C1 segment of cervical spinal cord (tissue), 14 donors: ENCODE data around the gene CDK1.

Experiments used
- DNase-seq, 14 donors: peaks; one replicate each; lab custom pipeline; 2025; lab: John Stamatoyannopoulos, UW

The CDK1 gene

DNA sequence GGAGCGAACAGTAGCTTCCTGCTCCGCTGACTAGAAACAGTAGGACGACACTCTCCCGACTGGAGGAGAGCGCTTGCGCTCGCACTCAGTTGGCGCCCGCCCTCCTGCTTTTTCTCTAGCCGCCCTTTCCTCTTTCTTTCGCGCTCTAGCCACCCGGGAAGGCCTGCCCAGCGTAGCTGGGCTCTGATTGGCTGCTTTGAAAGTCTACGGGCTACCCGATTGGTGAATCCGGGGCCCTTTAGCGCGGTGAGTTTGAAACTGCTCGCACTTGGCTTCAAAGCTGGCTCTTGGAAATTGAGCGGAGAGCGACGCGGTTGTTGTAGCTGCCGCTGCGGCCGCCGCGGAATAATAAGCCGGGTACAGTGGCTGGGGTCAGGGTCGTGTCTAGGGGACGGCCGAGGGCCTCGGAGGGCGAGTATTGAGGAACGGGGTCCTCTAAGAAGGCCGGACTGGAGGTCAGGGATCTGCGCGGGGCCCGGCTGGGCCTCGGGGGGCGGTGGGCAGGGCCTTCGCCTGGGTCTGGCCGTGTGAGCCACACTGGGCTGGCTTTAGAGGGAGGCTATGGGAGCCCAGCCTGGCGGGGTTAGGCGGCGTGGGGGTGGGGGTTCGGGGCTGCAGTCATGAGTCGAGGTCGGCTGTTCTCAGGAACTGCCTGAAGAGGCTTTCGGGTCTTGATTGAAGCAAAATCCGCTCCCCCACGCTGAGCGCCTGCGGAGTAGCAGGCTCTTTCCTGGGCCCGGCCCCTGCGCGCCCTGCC lies at the start of gene CDK1:
TSS of gene CDK1 (plus strand) at position 265 of the 757 bp plus-strand sequence. CDS start 1,688 bp downstream, outside the sequence.
- peak; percentile 50 to 96 (median 92) for DNase-seq

DNA sequence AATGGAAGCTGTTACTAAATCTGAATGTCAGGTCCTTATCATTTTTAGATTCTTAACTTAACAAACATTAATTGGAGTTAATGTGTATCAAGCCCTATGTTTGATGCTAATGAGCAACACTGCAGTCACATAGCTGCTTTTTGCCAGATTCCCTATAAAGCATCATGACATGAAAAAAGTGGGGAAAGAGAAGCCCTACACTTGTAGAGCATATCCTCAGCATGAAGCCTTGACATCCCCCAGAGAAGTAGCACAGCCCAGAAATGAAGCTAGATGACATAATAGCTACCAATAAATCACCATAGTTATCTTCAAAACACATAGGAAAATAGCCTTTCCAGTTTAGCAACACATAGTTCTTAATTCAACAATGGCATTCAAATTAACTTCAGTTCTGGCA lies 49.2 kb upstream of the CDK1 start:
- DNase-seq, result no peak

DNA sequence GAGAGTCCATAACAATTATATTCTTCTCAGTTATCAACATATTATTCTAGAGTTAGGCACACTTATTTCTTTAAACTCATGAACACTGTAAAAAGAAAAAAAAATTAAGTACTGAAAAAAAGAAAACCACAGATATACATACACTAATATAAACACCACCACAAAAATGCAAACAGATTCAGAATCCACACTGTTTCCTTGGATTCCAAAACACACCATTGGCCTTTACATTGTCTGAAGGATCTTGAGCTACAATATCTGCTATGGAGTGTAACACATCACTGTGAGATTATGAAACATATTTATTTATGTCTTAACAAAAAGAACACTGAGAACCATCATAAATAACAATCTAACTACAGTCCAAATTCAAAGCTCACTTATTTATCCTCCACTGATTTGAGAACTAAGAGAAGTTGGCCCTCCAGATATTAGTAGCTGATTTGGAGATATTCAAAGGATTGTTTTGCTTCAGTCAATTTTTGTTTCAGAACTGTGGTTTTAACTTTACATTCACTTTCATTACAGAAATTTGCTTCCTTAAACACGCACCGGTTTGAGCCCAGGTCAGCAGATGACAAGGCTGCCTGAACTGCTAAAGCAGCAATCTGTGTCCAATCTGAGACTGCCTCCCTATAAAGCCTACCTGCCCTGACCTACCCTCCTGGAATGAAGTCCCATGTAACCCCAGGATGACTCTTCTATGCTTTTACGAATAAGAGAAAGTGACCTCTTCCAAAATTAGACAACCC lies 47.0 kb upstream of the CDK1 start:
- no peak for DNase-seq

DNA sequence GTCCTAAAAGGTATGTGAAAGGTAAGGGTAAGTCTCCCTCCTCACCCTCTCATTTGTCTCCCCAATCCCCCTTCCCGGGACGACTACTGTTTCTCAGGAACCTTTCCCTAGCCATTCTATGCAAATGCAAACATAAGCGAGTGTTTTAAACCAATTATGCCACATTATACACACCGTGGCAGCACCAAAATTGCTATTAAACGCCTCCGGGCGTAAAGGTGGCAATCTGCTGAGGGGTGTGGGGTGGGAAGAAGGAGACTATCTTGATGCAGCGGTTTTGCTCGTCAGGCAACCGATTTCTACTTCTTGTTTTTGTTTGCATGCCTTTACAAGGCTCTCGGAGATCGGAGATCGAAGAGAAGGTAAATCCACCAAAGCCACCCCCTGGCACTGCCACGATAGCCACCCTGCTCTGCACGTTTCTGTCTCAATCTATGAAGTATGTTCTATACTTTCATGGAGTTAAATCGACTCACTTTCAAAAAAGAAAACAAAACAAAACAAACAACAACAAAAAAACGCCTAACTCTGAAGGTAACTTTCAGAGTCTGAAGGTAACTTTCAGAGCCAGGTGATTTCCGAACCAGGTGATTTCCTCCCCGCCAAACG lies 46.0 kb upstream of the CDK1 start:
- no peak for DNase-seq

DNA sequence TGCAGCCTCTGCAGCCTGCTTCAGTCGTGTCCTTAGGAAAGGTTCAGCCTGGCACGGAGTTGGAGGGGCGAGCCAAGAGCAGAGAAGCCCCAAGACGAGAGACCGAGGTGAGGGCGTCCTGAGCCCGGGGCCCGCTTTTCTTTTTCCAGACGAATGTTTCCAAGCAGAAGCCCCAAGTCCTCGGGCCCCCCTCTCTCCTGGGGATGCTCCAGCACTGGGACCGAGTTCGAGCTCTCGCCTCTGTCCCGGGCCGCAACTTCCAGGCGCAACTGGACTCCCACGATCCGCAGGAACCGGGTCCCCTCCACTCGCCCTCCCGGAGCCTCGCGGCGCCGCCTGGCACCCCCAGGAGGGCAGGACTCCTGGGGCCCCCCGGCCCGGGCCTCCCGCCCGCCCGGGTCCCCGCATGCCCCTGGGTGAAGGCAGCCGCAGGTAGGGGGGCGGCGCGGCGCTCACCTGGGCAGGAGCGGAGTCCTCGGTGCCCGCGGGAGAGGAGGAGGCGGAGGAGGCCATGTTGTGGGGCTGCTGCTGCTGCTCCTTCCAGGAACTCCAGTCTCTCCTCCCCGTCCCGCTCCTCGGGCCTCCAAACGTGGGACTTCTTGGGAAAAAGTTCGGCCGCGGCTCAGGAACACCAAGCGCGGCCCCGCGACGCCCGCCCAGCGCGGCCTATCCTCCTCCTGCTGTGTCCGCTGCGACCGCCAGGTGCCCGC lies 45.3 kb upstream of the CDK1 start:
- DNase-seq, result peak in 1 of 14 donors; percentile 1

DNA sequence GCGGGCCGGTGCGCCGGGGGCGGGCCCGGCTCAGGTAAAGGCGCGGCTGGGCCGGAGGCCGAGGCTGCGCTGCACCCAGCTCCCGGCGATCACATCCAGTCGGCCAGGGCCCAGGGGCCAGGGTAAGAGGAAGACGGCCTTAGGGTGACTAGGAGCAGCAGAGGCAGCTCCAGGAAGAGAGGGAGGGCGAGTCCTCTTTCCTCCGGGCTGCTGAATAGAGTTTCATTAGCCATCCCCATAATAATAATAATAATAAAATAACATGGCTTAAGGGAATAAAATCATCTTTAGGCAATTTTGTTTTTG lies 44.8 kb upstream of the CDK1 start:
- DNase-seq, result no peak

DNA sequence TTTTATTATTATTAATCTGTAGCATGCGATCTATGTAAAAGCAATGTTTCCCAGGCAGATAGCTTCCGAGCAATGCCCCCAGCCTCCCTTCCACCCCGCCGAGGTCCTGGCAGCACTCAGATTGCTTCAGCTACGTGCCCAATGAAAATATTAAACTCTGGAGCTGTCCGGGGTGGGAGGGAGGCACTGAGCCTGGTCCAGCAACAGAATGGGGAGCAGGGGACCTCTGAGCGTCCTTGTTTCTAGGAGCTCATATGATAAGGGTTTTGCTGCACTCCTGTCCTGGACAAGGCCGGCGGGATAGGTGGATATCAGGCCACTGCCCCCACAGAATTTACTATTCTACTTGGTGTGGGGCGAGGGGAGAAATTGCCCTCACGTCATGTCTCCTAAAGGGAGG lies 44.5 kb upstream of the CDK1 start:
- DNase-seq, result no peak

DNA sequence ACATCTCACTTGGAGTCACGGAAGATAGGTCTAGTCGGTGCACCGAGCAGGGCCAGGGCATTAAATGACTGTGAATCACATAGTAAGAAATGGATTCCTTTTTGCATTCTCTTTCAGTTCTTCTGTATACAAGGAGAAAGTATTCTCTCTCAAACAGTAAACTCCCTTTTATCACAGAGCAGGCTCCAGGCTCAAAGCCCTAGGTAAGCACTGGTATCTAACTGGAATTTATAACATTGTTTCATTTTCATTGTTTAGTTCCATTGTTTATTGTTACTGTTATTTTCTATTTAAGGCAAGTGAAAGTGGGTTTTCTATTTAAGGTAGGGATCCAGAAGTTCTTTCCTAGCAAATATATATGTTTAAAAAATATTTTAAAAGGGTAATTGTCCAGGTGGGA lies 44.1 kb upstream of the CDK1 start:
- no peak for DNase-seq

DNA sequence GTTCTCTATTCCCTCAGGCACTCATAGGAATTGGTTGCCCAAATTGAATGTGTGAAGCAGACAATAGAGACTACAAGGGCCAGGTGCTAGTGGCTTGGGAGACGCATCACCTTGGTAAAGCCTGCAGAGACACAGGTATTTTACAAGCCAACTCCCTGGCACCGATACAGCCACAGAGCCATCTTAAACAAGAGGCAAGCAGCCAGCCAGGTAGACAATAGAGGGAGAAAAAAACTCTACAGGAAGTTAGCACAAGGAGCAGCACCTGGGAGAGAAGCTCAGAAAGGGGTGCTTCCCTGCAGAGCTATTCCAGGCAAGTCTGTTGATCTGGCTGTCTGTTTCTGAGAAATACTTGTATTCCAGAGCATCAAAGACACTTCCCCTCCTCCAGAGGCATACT lies 43.0 kb upstream of the CDK1 start:
- DNase-seq, result no peak

DNA sequence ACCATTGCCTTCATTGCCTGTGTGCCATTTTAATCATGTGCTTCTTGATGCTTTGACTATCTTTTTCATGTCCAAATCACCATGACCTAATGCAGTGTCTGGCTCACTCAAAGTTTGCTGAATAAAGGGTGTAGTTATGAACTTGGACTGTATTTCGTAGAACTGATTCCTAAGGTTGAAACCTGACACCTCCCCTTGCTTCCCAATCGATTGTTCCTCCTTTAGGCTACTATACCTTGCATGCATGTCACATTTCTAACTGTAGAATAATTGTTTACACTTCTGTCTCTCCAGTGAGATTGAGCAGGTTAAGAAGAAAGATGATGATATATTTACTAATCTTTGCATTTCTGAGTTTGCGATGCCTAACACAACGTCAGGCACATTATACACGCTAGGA lies 41.0 kb upstream of the CDK1 start:
- DNase-seq, result no peak

DNA sequence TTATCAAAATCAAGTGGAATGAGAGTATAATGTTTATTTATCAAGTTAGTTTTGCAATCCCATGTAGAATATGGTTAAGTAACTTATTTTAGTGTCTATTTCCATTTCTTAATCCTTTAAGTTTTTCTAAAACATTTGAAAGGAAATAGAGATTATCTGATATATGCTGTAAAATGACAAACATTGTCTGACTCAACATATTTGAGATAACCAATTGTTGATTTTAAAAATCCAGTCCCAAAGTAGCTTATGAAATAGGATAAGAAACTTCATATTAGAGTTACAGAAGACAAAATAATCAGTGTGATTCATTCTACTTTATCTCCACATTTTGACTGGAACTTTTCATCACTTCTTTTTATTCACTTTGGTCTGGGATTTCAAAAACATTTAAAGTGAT lies 38.7 kb upstream of the CDK1 start:
- no peak for DNase-seq

DNA sequence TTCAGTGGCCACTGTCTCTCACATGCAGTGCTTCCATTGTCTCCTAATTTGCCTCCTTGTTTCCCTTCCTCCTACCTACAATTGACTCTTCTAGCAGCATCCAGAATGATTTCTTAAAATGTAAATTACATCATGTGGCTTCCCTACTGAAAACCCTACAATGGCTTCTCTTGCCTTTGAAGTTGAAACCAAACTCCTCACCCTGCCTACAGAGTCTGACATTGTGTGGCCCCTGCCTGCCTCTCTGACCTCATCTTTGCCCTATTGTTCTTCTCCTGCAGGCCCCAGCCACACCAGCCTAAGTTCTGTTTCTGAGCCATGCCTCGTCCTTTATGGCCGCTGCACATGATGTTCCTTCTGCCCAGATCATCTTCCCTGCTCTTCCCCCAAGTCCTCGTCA lies 35.8 kb upstream of the CDK1 start:
- DNase-seq, result no peak

DNA sequence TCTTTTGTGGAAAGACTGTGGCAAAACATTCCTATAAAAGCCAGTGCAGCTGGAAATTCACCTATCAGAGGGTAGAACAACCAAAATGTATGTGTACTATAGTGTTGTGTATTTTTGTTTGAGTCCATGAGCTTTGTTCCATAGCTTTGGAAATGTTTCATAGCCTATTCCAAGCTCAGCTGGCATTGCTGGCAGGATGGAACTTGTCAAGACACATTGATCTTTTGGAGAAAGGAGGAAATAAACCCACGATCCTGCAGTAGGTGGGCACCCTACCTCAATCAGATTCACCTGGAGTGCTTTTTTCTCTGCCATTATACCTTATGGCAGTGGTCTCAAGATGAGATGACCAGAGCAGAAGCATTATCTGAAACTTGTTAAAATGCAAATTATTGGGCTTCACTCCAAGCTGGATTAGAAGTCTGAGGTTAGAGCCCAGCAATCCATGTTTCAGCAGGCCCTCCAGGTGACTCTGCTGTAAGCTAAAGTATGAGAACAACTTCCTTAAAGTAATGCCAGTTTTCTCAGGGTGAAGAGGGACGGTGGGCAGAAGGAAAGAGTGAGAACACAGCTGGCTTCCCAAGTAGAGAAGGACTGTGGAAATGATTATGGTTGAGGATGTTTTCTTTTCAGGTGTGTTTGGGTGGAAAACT lies 30.3 kb upstream of the CDK1 start:
- DNase-seq, result no peak

DNA sequence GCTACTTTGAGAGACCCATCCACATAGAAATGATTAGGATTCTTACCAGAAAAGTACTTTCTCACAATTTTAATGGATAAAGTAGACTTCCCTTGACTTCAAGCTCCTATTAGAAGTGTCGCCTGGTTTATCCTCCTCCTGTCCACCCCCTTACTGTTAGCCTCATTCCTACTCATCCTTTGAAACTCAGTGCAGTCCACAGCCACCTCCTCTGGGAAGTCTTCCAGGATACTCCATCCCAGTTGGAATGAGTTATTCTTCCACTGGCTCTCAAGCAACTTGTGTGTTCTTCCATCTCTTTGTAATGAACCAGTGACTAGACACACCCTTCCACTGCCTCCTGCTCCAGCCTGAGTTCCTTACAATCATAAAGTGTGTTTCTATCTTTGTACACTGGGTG lies 25.1 kb upstream of the CDK1 start:
- DNase-seq, result no peak

DNA sequence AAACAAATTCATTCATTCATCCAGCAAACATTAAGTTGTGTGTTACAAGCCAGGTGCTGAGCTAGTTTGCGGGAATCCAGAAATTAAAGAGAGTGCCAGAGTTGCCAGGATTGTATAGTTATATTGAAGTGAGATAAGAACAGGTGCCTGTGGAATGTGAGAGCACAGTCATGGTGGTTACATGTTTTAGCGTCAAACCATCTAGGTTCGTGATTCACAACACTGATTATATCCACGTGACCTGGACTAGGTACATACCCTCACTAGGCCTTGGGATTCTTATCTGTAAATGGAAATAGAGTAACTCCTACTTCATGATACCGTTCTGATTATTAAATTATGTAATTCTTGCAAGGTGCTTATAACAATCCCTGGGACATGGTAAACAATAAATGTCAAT lies 24.5 kb upstream of the CDK1 start:
- DNase-seq, result no peak

DNA sequence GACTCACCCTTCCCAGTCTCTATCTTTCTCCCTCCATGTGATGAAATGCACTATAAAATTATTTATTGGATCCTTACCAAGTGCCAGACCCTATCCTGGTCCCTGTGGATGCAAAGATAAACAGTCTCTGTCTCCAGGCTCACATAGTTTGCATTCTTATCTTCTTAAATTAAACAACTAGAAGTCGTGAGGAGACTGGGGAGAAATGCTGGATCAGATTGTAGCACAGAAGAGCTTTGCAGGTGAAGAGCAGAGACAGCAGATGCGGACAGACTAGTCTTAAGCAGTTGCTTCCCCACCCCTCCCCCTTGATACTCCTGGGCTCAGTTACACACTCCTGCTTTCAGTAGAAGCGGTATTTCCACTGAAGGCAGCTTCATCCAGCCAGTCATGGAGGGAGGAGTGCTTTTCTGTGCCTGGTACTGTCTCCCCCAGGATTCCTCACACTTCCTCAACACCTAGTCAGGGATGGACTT lies 20.8 kb upstream of the CDK1 start:
- DNase-seq, result no peak

DNA sequence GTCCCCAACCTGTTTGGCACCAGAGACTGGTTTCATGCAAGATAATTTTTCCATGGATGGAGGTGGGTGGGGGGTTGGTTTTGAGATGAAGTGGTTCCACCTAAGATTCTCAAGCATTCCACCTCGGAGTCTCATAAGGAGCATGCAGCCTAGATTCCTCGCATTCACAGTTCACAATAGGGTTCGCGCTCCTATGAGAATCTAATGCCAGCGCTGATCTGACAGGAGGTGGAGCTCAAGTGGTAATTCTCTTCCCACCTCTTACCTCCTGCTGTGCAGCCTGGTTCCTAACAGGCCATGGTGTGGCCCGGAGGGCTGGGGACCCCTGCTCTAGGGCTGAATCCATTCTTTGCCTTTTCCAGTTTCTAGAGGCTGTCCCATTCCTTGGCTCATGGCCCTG lies 19.1 kb upstream of the CDK1 start:
- no peak for DNase-seq

DNA sequence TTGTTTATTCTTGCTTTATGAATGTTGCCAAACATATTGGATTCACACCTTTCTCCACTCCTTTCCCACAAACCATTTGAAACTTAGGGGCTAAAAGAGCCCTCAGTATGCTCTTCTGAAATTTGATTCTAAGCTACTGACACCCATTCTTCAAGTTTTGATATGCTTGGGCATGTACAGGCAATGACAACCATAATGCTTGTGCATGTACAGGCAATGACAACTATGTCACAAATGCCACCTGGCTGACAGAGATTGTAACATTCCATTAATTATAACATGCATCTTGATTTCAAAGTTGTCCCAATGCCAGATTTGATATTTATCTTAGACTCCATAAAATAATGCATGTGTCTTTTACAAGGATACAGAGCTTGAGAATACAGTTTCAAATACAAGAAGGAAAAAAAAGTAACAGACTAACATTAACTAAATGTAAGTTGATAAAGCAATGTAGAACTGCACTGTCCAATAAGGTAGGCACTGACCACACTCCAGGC lies 17.5 kb upstream of the CDK1 start:
- DNase-seq, result no peak

DNA sequence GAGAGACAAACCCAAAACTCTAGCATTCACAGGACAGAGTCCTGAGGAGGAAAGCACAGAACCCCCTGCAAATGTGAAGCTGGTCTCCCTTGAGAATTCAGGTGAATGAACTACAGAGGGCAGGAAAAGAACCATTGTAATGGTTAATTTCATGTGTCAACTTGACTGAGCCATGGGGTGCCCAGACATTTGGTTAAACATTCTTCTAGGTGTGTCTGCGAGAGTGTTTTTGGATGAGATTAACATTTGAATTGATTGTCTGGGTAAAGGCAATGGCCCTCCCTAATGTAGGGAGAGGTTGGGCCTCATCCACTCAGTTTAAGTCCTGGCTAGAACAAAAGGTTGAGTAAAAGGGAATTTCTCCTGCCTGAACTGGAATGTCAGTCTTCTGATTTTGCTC lies 15.7 kb upstream of the CDK1 start:
- no peak for DNase-seq

DNA sequence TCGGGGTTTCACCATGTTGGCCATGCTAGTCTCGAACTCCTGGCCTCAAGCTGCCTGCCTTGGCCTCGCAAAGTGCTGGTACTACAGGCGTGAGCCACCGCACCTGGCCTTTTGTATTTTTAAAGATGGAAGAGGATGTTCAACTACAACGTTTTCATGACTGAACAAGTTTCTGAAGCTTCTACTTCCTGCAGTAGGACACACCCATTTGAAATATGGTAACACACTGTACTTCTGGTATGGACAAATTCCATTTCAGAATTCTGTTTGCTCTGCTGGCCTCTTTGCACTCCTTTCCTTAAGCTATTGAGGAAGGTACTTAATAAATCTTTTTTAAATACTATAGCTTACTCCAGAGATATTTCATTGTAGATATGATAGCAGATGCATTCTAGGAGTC lies 10.9 kb upstream of the CDK1 start:
- DNase-seq, result no peak

DNA sequence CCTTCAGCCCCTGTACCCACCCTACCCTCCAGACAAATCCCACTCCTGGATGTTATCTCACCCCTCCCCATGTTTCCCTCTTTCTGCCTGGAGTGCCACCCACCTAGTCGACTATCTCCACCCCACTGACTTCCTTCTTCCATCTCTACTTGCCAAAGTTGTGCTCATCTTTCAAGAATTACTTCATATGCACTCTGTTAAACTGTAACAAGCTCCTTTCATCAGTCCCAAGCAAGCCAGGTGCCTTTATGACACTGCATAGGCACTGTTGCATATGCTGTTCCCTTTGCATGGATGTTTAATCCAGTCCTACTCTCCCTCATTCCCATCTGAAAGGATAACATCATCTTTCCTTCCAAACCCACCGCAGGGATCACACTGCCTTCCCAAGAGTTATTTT lies 8.9 kb upstream of the CDK1 start:
- DNase-seq, result no peak
